Measurements from ENCODE around the gene HFM1.

Gene HFM1

GRCh38 chr1:91400133-91400725 is 4.4 kb downstream of the HFM1 start:
- no peak for DNase-seq (ENCODE audit: low read depth)
- no peak overlapping the region for H3K4me3 ChIP-seq (ENCODE audit: low read depth, low read length)
- TF ChIP-seq POLR2A (IDR thresholded peaks at IDR 0.05; ENCODE audit: extremely low read depth, insufficient read length) (no peak), MYC (IDR thresholded peaks at IDR 0.05; ENCODE audit: low read depth, low read length) (no peak), MAX (IDR thresholded peaks at IDR 0.05; ENCODE audit: low read depth, low read length) (no peak), CTCF (IDR thresholded peaks at IDR 0.05; ENCODE audit: low read depth, low read length) (no peak)

- H3K4me3 ChIP-seq (ENCODE audit: low read depth, low read length), result no peak overlapping the region
- TF ChIP-seq MYC (IDR thresholded peaks at IDR 0.05; ENCODE audit: low read depth, low read length) (no peak), MAX (IDR thresholded peaks at IDR 0.05; ENCODE audit: low read depth, low read length) (no peak), CTCF (IDR thresholded peaks at IDR 0.05; ENCODE audit: low read depth, low read length) (no peak), POLR2A (IDR thresholded peaks at IDR 0.05; ENCODE audit: extremely low read depth, insufficient read length) (no peak)
- DNase-seq (ENCODE audit: low read depth), result no peak
These were observed 6.3 kb downstream of the HFM1 start for GRCh38 chr1:91398291-91398690.

- no peak overlapping the region for H3K4me3 ChIP-seq (ENCODE audit: low read depth, low read length)
- DNase-seq (ENCODE audit: low read depth), result no peak
- no peak for TF ChIP-seq MAX (IDR thresholded peaks at IDR 0.05; ENCODE audit: low read depth, low read length)
- TF ChIP-seq CTCF (IDR thresholded peaks at IDR 0.05; ENCODE audit: low read depth, low read length), result no peak
- TF ChIP-seq POLR2A (IDR thresholded peaks at IDR 0.05; ENCODE audit: extremely low read depth, insufficient read length), result no peak
- TF ChIP-seq MYC (IDR thresholded peaks at IDR 0.05; ENCODE audit: low read depth, low read length), result no peak
These were observed 7.0 kb downstream of the HFM1 start for GRCh38 chr1:91397605-91398004.

- H3K4me3 ChIP-seq (ENCODE audit: low read depth, low read length), result no peak overlapping the region
- TF ChIP-seq POLR2A (IDR thresholded peaks at IDR 0.05; ENCODE audit: extremely low read depth, insufficient read length) (no peak), MAX (IDR thresholded peaks at IDR 0.05; ENCODE audit: low read depth, low read length) (no peak), MYC (IDR thresholded peaks at IDR 0.05; ENCODE audit: low read depth, low read length) (no peak), CTCF (IDR thresholded peaks at IDR 0.05; ENCODE audit: low read depth, low read length) (no peak)
- no peak for DNase-seq (ENCODE audit: low read depth)
These were observed 11.6 kb downstream of the HFM1 start for GRCh38 chr1:91393042-91393441.

GRCh38 chr1:91386109-91386508 is 18.5 kb downstream of the HFM1 start:
- no peak for DNase-seq (ENCODE audit: low read depth)
- TF ChIP-seq MYC (IDR thresholded peaks at IDR 0.05; ENCODE audit: low read depth, low read length) (no peak), MAX (IDR thresholded peaks at IDR 0.05; ENCODE audit: low read depth, low read length) (no peak), POLR2A (IDR thresholded peaks at IDR 0.05; ENCODE audit: extremely low read depth, insufficient read length) (no peak), CTCF (IDR thresholded peaks at IDR 0.05; ENCODE audit: low read depth, low read length) (no peak)
- H3K4me3 ChIP-seq (ENCODE audit: low read depth, low read length), result no peak overlapping the region
